Thoracic aorta (tissue), 2 donors: Measurements from ENCODE around the gene RCBTB2. TPM values are rescaled to one million over a fixed set of nuclear protein-coding genes. Genes with fewer than 3 reads are reported as not detected.
A peak's percentile ranks its signal among the peaks of the same experiment; 100 is the strongest.

ENCODE experiments used
- ATAC-seq: fragments of 150-250 bp; one replicate; pipeline ENCODE4 v1.8.0; 2017; ENCODE audit warnings: low read depth; ENCODE audit not compliant: insufficient number of reproducible peaks, low FRiP score
- DNase-seq: peaks from one replicate; pipeline ENCODE4 v3.0.0-alpha.2; 2020; ENCODE audit warnings: low spot score
- H3K27ac ChIP-seq, 2 donors: fragments of 200-600 bp; sonication (generic); 1 replicate in 1 of 2; 2 replicates in 1 of 2; pipeline ENCODE4 v1.5.1; 2016; ENCODE audit warnings: mild to moderate bottlenecking in 2 of 2, moderate library complexity in 2 of 2
- H3K27me3 ChIP-seq: fragments of 200-600 bp; sonication (generic); replicated peaks from 2 replicates; pipeline ENCODE4 v1.6.0; 2016; ENCODE audit warnings: mild to moderate bottlenecking; ENCODE audit not compliant: insufficient read depth
- H3K36me3 ChIP-seq: fragments of 200-600 bp; sonication (generic); one replicate; pipeline ENCODE4 v1.5.1; 2016
- H3K4me1 ChIP-seq, 2 donors: fragments of 200-600 bp; sonication (generic); 1 replicate in 1 of 2; 2 replicates in 1 of 2; pipeline versions ENCODE4 v1.5.1 to v1.6.0; 2016; ENCODE audit warnings: low read depth in 2 of 2, mild to moderate bottlenecking in 1 of 2; ENCODE audit not compliant: control insufficient read depth in 1 of 2
- H3K4me3 ChIP-seq: fragments of 200-600 bp; sonication (generic); 2 replicates; pipeline ENCODE4 v1.5.1; 2016; ENCODE audit warnings: mild to moderate bottlenecking
- H3K9me3 ChIP-seq: fragments of 200-600 bp; sonication (generic); 2 replicates; pipeline ENCODE4 v1.5.1; 2016
- total RNA-seq, 2 donors: library from RNA; depleted of rRNA; stranded (reverse); fragments of >200 nt; gene quantifications; one replicate each; pipeline versions ENCODE4 v1.1.0 to v1.2.3, GENCODE V29; 2016
- TF ChIP-seq, protein P1 (sequence below): fragments of 200-600 bp; sonication (generic); IDR thresholded peaks from one replicate; pipeline ENCODE4 v1.5.1; 2019; ENCODE audit warnings: antibody characterized with exemption

Gene RCBTB2
- total RNA-seq, 2 donors from 2014 or later, result 15.8 to 16.4 TPM

GRCh38 chr13:48579165-48579918 is 46.5 kb upstream of the RCBTB2 start:
- Histone ChIP-seq H3K27ac (peak overlapping the region in 1 of 2 donors; percentile 14), H3K4me3 (no peak overlapping the region), H3K4me1 (peaks cover 2 to 11% of the 10 kb centered on the region in 2 donors), H3K9me3 (no peaks in the 10 kb centered on the region), H3K27me3 (no peaks in the 10 kb centered on the region), H3K36me3 (no peaks in the 10 kb centered on the region)
- ATAC-seq, result no peak
- TF ChIP-seq, protein P1, sequence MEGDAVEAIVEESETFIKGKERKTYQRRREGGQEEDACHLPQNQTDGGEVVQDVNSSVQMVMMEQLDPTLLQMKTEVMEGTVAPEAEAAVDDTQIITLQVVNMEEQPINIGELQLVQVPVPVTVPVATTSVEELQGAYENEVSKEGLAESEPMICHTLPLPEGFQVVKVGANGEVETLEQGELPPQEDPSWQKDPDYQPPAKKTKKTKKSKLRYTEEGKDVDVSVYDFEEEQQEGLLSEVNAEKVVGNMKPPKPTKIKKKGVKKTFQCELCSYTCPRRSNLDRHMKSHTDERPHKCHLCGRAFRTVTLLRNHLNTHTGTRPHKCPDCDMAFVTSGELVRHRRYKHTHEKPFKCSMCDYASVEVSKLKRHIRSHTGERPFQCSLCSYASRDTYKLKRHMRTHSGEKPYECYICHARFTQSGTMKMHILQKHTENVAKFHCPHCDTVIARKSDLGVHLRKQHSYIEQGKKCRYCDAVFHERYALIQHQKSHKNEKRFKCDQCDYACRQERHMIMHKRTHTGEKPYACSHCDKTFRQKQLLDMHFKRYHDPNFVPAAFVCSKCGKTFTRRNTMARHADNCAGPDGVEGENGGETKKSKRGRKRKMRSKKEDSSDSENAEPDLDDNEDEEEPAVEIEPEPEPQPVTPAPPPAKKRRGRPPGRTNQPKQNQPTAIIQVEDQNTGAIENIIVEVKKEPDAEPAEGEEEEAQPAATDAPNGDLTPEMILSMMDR, result no peak
- DNase-seq, result no peak

DNA sequence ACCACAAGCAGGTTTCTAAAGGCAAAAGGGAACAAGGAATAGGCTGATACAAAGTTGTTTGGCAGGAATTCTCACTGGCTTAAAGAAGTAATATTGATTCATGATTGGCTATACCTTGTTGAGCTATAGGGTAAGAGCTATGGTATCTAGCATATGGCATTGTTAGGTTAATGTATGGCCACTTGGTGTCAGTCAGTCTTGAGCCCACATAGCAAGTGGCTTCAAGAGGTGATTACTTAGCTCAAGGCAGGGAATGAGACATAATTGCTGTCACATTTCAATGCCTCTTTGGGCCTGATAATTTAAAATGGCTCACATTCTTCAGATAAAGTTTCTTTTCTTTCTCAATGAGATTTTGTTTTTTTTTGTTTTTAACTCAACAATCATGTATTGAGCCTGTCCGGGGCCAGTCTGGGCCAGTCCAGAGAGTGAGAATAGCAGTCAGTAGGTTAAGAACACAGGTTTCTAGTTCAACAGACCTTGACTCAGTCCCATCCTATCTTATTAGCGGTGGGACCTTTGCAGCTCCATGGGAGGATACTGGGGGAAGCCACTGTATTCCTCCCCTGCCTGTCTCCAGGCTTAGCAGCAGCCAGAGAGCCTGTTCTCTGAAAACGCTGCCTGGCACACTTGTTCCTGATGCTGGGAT is 45.8 kb upstream of the RCBTB2 start:
- no peak for ATAC-seq
- Histone ChIP-seq H3K36me3 (no peaks in the 10 kb centered on the region), H3K9me3 (no peaks in the 10 kb centered on the region), H3K27ac (peak overlapping the region in 1 of 2 donors; percentile 14), H3K27me3 (no peaks in the 10 kb centered on the region), H3K4me3 (no peak overlapping the region), H3K4me1 (peaks cover 2 to 6% of the 10 kb centered on the region in 2 donors)
- DNase-seq, result no peak
- TF ChIP-seq, protein P1, result no peak

GRCh38 chr13:48576448-48577010 is 43.6 kb upstream of the RCBTB2 start:
- ATAC-seq, result no peak
- Histone ChIP-seq H3K9me3 (no peaks in the 10 kb centered on the region), H3K27ac (no peak overlapping the region), H3K36me3 (no peaks in the 10 kb centered on the region), H3K4me3 (no peak overlapping the region), H3K4me1 (peaks cover 6 to 16% of the 10 kb centered on the region in 2 donors), H3K27me3 (no peaks in the 10 kb centered on the region)
- DNase-seq, result no peak
- TF ChIP-seq, protein P1, result no peak

GRCh38 chr13:48575031-48575430 is 42.2 kb upstream of the RCBTB2 start:
- Histone ChIP-seq H3K27ac (no peak overlapping the region), H3K36me3 (no peaks in the 10 kb centered on the region), H3K9me3 (no peaks in the 10 kb centered on the region), H3K27me3 (no peaks in the 10 kb centered on the region), H3K4me3 (no peak overlapping the region), H3K4me1 (peaks cover 11 to 31% of the 10 kb centered on the region in 2 donors)
- TF ChIP-seq, protein P1, result no peak
- ATAC-seq, result no peak
- no peak for DNase-seq

DNA sequence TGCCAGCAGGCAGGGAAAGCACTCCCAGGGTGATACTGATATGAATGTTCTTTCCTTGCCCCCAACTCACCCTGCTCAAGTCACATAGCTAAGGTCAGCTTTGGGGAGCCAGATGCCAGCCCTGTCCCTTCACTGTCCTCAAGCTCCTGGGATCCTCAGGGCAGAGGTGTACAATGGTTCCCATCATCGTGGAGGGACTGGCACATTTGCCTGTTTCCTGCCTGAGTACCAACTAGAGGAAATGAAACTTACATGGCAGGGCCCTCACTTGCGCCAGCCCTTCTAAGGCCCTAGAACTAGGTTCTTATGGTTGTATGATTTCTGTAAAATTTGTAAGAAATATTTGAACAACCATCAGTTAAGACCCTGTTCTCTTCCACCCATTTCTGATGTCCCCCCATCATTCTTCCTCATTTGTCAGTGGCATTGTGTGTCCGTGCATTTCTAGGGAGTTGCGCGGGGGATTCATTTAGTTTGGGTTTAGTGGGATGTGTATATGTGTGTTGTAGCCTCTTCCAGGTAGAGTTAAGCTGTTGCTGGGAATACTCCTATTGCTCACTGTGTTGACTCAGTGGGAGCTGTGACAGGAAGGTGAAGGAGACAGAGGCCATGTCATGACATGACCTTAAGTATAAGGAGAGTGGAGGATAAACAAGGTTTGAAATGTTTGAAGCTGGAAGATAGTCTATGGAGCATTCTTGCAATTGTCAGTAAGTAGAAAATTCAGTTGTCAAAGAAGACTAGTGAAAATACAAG is 41.3 kb upstream of the RCBTB2 start:
- H3K4me3 ChIP-seq, result no peak overlapping the region
- ATAC-seq, result no peak
- TF ChIP-seq, protein P1, result no peak
- H3K27ac ChIP-seq, result no peak overlapping the region
- no peaks in the 10 kb centered on the region for H3K36me3 ChIP-seq
- peaks cover 11 to 39% of the 10 kb centered on the region in 2 donors for H3K4me1 ChIP-seq
- H3K27me3 ChIP-seq, result no peaks in the 10 kb centered on the region
- H3K9me3 ChIP-seq, result no peaks in the 10 kb centered on the region
- DNase-seq, result no peak
